ENCODE results near the gene GREB1.

Gene GREB1

GRCh38 chr2:11559066-11559785, 25.4 kb downstream of the GREB1 start:
- in situ Hi-C loops (cut with MboI; ENCODE audit: low sequenced_read_pairs): no loop called here

- in situ Hi-C loops (cut with MboI; ENCODE audit: low sequenced_read_pairs): no loop called here
Measured at GRCh38 chr2:11559786-11560155, 25.9 kb downstream of the GREB1 start.

- in situ Hi-C loops (cut with MboI; ENCODE audit: low sequenced_read_pairs): no loop called here
Measured at GRCh38 chr2:11560806-11561205, 27.0 kb downstream of the GREB1 start.

DNA sequence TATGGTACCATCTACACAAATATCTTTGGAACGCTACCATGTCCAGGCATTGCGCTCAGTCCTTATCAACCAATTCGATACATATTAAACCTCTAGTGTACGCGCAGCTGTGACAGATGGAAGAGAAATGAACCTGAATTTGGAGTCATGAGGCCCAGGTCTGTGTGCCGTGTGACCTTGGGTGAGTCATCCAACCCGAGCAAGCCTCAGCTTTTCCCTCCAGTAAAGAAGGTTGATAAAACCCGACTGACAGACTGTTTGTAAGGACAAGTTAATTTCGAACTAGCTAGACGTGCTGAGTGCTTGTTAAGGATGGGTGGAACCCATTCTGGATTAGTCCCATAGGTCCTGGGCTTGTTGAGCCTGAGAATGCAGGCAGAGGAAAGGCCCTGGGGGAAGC, 28.2 kb downstream of the GREB1 start:
- in situ Hi-C loops (cut with MboI; ENCODE audit: low sequenced_read_pairs): no loop called here

DNA sequence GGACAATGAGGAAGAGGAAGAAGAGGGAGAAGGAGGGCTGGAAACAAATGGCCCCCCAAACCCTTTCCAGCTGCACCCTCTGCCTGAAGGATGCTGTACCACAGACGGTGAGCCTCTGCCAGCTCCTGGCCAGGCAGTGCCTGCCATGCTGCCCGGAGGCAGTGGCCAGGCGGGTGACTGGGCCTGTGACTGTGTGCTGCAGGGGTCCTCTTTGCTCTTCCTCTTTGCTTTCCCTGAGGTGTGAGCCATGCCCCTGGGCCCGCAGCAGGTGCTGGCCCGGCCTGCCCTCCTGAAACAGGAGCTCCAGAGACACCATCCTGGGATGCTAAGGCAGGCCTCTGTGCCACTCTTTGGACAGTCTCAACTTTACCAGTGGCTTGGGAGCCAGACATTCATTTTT, 28.6 kb downstream of the GREB1 start:
- in situ Hi-C loops (cut with MboI; ENCODE audit: low sequenced_read_pairs): no loop called here

GRCh38 chr2:11563784-11564666, 30.2 kb downstream of the GREB1 start:
- in situ Hi-C loops (cut with MboI; ENCODE audit: low sequenced_read_pairs): no loop called here

DNA sequence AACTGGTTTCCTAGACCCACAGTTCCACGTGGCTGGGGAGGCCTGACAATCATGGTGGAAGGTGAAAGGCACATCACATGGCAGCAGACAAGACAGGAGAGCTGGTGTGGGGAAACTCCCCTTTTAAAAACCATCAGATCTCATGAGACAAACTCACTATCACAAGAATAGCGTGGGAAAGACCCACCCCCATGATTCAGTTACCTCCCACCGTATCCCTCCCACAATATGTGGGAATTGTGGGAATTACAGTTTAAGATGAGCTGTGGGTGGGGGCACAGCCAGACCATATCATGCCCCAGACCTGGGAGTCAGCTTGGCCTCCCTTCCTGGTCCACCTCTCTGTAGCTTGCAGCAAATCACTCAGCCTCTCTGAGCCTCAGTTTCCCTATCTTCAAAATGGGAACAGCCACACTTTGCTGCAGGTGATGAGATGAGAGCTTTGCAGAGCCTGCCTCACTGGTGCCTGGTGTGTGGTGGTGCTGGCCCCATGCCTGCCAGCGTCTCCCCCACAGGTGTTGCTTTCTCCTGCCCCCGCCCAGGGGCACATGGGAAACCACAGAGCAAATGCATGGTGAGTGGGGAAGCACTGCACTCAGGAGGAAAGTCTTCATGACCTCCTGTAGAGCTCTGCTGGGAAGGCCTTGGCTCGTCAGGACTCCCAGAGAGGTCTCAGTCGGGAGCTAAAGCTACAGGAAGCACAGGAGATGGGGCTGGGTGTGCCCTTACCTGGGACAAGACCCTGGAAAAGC, 31.1 kb downstream of the GREB1 start:
- in situ Hi-C loops (cut with MboI; ENCODE audit: low sequenced_read_pairs): no loop called here

GRCh38 chr2:11566383-11566782, 32.5 kb downstream of the GREB1 start:
- in situ Hi-C loops (cut with MboI; ENCODE audit: low sequenced_read_pairs): no loop called here

DNA sequence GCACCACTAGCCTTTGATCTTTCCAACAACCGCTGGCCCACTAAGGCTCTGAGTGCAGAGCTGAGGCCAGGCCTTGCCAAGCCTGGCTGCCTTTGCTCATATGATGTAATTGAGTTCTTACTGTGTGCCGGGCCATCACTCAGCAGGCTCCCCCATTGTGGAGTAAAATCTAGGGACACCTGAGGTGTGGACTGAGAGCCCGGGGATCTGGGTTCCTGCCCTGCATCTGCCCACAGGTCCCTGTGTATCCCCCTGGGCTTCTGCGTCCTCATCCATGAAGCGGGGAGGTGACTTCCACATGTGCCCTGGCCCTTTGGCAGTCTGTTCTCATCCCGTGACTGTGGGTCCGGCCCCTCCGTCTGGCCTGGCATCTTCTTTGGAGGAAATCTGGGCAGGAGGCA, 33.8 kb downstream of the GREB1 start:
- in situ Hi-C loops (cut with MboI; ENCODE audit: low sequenced_read_pairs): no loop called here

- in situ Hi-C loops (cut with MboI; ENCODE audit: low sequenced_read_pairs): no loop called here
Measured at GRCh38 chr2:11568436-11568835, 34.6 kb downstream of the GREB1 start.

GRCh38 chr2:11569636-11570035, 35.8 kb downstream of the GREB1 start:
- in situ Hi-C loops (cut with MboI; ENCODE audit: low sequenced_read_pairs): no loop called here

- in situ Hi-C loops (cut with MboI; ENCODE audit: low sequenced_read_pairs): no loop called here
Measured at GRCh38 chr2:11571170-11571569, 37.3 kb downstream of the GREB1 start.

DNA sequence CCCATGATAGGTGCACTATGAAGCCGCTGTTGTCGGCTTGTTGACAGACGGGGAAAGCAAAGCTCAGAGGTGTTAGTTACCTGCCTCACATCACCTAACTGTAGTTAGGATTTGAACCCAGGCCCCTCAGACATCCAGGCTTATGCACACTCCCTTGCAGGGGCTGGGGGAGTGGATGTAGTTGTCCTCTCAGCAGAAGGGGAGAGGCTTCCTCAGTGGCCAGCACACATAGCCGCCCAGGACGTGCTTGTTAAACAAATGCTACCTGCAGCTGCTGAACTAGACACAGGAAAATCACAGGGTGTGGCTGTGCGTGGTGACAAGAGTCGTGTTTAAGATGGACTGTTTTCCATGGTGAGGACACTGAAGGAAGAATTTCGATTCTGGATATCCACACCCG, 39.2 kb downstream of the GREB1 start:
- in situ Hi-C loops (cut with MboI; ENCODE audit: low sequenced_read_pairs): no loop called here

GRCh38 chr2:11573418-11574175, 39.8 kb downstream of the GREB1 start:
- in situ Hi-C loops (cut with MboI; ENCODE audit: low sequenced_read_pairs): no loop called here

DNA sequence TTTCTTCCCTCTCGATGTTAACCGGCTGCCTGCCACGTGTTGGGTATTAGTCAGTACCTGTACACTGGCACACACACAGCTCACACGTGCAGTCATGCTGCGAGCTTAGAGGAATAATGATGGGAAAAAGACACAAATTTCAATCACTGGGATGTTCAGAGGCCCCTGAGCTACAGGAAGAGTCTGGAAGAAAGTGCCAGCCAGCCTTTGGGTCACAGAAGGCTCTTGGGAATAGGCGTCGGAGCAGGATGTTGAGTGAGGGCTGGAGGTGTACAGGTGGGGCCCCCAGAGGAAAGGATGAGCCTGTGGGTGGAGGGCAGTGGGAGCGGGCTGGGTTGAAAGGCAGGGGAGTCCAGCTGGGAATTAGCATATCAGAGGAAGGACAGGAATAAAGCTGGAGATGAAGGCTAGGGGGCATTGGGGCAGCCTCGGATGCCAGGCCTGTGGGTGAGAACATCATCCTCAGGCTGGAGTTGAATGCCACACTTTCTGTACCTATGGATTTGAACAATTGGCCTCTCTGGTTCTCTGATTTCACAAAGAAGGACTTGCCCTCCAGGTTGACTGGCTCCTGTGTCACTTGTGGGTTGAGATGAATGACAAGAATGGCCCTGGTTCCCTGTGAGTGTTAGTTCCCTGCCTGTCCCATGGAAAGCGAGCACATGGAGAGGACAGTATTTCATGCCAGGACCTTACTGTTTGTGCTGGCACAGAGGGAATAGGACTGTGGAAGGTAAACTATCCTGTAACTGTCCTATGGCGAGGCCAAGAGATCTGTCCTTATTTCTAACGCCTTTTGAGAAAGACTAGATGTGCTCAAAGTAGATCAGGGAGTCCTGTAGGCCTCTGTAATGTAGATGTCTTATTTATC, 40.6 kb downstream of the GREB1 start:
- in situ Hi-C loops (cut with MboI; ENCODE audit: low sequenced_read_pairs): no loop called here

- in situ Hi-C loops (cut with MboI; ENCODE audit: low sequenced_read_pairs): no loop called here
Measured at GRCh38 chr2:11576398-11576797, 42.6 kb downstream of the GREB1 start.

DNA sequence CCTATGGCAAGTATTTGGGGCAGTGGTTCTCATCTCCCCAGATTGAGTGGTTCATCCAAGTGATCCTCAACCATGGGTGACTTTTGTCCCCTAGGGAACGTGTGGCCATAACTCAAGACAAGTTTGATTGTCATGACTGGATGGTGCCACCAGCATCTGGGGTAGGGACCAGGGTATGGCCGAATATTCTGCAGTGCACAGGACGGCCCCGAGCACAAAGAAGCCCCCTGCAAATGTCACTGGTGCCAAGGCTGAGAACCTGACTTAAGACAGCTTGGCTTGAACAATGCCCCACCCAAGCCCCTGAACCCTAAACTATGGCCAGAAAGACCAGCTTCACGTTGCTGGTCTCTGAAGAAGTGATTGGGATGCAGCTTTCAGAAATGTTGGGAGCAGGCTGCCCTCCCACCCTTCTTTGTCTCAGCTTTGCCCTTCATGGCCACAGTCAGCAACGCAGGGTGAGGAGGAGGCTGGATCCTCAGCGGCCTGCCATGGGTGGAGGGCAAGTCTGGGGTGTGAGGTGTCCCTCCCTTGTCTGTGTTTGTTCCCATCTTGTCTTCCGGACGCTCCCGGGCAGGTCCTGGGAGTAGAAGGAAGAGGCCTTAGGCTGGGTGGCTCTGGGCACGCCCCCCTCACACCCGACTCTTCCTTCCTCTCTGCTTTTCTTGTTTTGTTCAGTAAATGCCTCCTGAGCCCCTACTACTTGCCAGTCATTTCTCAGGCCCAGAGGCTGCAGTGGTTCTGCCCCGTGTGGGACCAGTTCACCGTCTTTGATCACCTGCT, 43.4 kb downstream of the GREB1 start:
- in situ Hi-C loops (cut with MboI; ENCODE audit: low sequenced_read_pairs): no loop called here

- in situ Hi-C loops (cut with MboI; ENCODE audit: low sequenced_read_pairs): no loop called here
Measured at GRCh38 chr2:11578081-11578948, 44.5 kb downstream of the GREB1 start.
